Measurements from ENCODE around the gene CITED1. TPM values are rescaled to one million over a fixed set of nuclear protein-coding genes. Genes with fewer than 3 reads are reported as not detected.
"Not testable (repeated sequence)": the region's sequence is repeated elsewhere in the genome, so short reads cannot be mapped to it uniquely, and the experiment has no call there.

Gene CITED1
- total RNA-seq, 2 donors from 2014 or later, result not detected

- no peaks in the 10 kb centered on the region for H3K36me3 ChIP-seq (replicated peaks in 1 of 2; ENCODE audit: insufficient read depth in 1 of 2, low read depth in 2 of 2)
- no peaks in the 10 kb centered on the region for H3K4me1 ChIP-seq
- no peak overlapping the region for H3K27ac ChIP-seq
- intact Hi-C loops (cut with DNase I), result no loop called here
- ATAC-seq (no peak), DNase-seq (no peak)
- 87 to 95% methylated on average over 5 to 7 of the region's 7 CpGs for WGBS, 2 donors
- H3K27me3 ChIP-seq, result no peaks in the 10 kb centered on the region
- TF ChIP-seq CTCF (IDR thresholded peaks at IDR 0.05) (no peak), POLR2A (IDR thresholded peaks at IDR 0.05) (no peak)
- no peak overlapping the region for H3K4me3 ChIP-seq
- no peaks in the 10 kb centered on the region for H3K9me3 ChIP-seq
Measured at GRCh38 chrX:72340041-72340440, 34.3 kb upstream of the CITED1 start.

GRCh38 chrX:72330131-72330530 is 24.4 kb upstream of the CITED1 start:
- Histone ChIP-seq H3K27ac (no peak overlapping the region), H3K36me3 (replicated peaks in 1 of 2; ENCODE audit: insufficient read depth in 1 of 2, low read depth in 2 of 2) (no peaks in the 10 kb centered on the region), H3K4me1 (no peaks in the 10 kb centered on the region), H3K9me3 (no peaks in the 10 kb centered on the region), H3K27me3 (no peaks in the 10 kb centered on the region), H3K4me3 (no peak overlapping the region)
- no peak for ATAC-seq
- no peak for DNase-seq
- TF ChIP-seq POLR2A (IDR thresholded peaks at IDR 0.05) (no peak), CTCF (IDR thresholded peaks at IDR 0.05) (no peak)
- intact Hi-C loops (cut with DNase I), result no loop called here
- WGBS, 2 donors, result 87 to 100% methylated on average over 3 of the region's 3 CpGs

GRCh38 chrX:72326605-72327300 is 21.0 kb upstream of the CITED1 start:
- no peaks in the 10 kb centered on the region for H3K4me1 ChIP-seq
- no peaks in the 10 kb centered on the region for H3K9me3 ChIP-seq
- H3K4me3 ChIP-seq, result no peak overlapping the region
- no peak for ATAC-seq
- H3K36me3 ChIP-seq (replicated peaks in 1 of 2; ENCODE audit: insufficient read depth in 1 of 2, low read depth in 2 of 2), result no peaks in the 10 kb centered on the region
- TF ChIP-seq POLR2A (IDR thresholded peaks at IDR 0.05), result no peak
- no peak for TF ChIP-seq CTCF (IDR thresholded peaks at IDR 0.05)
- no peak for DNase-seq
- H3K27ac ChIP-seq, result no peak overlapping the region
- 90 to 91% methylated on average over 7 to 8 of the region's 8 CpGs for WGBS, 2 donors
- no peaks in the 10 kb centered on the region for H3K27me3 ChIP-seq
- intact Hi-C loops (cut with DNase I), result no loop called here

GRCh38 chrX:72319651-72320050 is 13.9 kb upstream of the CITED1 start:
- WGBS, 2 donors, result 95% methylated on average over 7 of the region's 8 CpGs; no CpG with 5 or more reads in 1 of the 2 donors
- H3K4me3 ChIP-seq; H3K9me3 ChIP-seq; DNase-seq; H3K4me1 ChIP-seq; intact Hi-C loops (cut with DNase I); H3K36me3 ChIP-seq (replicated peaks in 1 of 2; ENCODE audit: insufficient read depth in 1 of 2, low read depth in 2 of 2); H3K27ac ChIP-seq; H3K27me3 ChIP-seq; ATAC-seq: not testable (repeated sequence)

- DNase-seq, result no peak
- WGBS, 2 donors, result 90 to 93% methylated on average over 4 of the region's 4 CpGs
- TF ChIP-seq CTCF (IDR thresholded peaks at IDR 0.05), result no peak
- TF ChIP-seq POLR2A (IDR thresholded peaks at IDR 0.05), result no peak
- no peaks in the 10 kb centered on the region for H3K9me3 ChIP-seq
- H3K27ac ChIP-seq, result no peak overlapping the region
- ATAC-seq, result no peak
- no peaks in the 10 kb centered on the region for H3K27me3 ChIP-seq
- H3K36me3 ChIP-seq (replicated peaks in 1 of 2; ENCODE audit: insufficient read depth in 1 of 2, low read depth in 2 of 2), result no peaks in the 10 kb centered on the region
- H3K4me3 ChIP-seq, result no peak overlapping the region
- intact Hi-C loops (cut with DNase I), result no loop called here
- H3K4me1 ChIP-seq, result no peaks in the 10 kb centered on the region
Measured at GRCh38 chrX:72317139-72317538, 11.4 kb upstream of the CITED1 start.
